ENCODE results near the gene KIF13A.

DNA sequence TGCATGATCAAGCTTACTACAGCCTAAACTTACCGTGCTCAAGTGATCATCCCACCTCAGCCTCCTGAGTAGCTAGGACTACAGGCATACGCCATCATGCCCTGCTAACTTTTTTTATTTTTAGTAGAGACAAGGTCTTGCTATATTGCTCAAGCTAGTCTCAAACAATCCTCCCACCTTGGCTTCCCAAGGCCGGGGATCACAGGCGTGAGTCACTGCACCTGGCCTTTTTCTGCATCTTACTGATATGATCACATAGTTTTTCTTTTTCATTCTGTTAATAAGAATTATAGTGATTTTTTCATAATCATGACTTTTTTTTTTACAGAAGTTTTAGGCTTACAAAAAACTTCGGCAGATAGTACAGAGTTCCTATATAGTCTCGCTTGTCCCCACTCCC, 93.2 kb downstream of the KIF13A start:
- TF ChIP-seq, protein P1, sequence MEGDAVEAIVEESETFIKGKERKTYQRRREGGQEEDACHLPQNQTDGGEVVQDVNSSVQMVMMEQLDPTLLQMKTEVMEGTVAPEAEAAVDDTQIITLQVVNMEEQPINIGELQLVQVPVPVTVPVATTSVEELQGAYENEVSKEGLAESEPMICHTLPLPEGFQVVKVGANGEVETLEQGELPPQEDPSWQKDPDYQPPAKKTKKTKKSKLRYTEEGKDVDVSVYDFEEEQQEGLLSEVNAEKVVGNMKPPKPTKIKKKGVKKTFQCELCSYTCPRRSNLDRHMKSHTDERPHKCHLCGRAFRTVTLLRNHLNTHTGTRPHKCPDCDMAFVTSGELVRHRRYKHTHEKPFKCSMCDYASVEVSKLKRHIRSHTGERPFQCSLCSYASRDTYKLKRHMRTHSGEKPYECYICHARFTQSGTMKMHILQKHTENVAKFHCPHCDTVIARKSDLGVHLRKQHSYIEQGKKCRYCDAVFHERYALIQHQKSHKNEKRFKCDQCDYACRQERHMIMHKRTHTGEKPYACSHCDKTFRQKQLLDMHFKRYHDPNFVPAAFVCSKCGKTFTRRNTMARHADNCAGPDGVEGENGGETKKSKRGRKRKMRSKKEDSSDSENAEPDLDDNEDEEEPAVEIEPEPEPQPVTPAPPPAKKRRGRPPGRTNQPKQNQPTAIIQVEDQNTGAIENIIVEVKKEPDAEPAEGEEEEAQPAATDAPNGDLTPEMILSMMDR (IDR thresholded peaks at IDR 0.05; ENCODE audit: low read depth, low read length), result no peak
- no peak for TF ChIP-seq EZH2phosphoT487 (IDR thresholded peaks at IDR 0.05; ENCODE audit: low read depth)
